ENCODE data around the gene CLEC18B.
"Not testable (repeated sequence)": the region's sequence is repeated elsewhere in the genome, so short reads cannot be mapped to it uniquely, and the experiment has no call there.

CLEC18B gene

DNA sequence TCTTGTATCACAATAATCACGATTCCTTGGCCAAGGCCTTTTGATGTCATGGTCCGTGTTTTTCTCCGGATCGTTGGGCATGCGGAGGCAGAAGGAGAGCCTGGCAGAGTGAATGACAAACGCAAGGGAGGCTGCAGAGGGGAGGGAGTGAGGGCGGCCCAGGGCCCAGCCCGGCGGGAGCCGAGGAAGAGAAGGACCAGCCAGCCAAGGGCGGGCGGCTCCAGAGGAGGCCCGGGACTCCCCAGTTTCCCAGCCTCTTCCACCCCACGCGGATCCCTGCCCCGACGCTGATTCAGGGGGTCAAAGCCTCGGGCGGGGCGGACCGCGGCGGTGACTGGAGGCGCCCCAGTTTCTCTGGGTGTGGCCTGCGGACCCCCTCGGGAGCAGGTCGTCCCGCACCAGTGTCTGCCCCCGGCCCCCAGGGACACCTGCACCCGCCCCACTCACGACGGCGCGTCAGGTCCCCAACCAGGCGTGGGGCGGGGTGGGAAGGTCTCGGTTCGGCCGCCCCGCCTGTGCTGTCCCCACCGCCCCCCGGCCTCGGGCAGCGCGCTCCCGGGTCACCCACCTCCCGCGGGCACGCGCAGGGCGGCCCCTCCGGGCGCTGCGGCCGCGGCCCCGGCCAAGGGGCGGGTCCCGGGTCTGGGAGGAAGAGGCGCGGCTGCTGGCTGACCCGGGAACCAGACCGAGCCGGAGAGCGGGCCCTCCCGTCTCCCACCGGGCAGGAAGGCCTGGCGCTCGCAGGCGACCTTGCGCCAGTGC is 14.5 kb downstream of the CLEC18B start:
- not testable (repeated sequence) for DNase-seq

DNA sequence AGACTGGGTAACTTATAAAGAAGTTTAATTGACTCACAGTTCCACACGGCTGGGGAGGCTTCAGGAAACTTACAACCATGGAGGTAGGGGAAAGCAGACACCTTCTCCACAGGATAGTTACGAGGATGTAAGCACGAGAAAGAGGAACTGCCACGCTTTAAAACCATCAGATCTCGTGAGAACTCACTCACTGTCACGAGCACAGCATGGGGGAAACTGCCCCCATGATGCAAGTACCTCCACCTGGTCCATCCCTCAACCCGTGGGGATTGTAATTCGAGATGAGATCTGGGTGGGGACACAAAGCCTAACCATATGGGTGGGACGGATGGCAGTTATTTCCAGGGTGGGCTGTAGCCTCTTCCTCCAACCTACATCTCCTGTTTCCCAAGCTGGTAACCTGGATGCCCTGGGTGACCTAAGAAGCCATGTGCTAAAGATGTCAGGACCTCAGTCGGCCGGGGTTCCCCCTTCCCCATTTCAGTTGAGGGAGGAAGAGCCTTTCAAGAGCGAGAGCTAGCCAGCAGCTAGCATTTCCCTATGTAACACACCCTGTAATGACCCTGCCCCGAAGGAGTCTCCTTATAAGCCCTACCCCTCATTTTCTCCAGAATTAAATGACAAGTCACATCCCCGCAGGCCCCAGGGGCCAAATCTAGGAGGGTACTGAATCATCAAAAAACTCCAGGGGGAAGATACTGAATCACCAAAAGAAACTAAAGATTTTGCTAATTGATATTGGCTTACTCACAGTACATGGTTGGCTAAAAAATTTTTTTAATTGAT is 16.9 kb downstream of the CLEC18B start:
- not testable (repeated sequence) for DNase-seq

DNA sequence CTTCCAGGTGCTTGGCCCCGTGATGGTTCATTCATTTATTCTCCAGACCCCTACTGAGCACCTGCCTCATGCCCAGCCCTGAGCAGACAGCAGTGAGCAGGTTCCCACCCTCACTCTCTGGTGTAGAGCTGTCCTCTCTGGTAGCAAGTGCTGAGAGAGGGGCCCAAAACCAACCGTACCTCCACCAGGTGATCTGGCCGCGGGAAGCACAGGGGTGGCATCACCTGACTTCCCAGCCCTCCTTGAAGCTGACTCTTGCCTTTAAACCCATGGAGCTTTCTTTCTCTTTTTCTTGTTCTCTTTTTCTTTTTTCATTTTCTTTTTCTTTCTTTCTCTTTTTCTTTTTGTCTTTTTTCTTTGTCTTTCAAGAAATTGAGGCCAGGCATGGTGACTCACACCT is 21.0 kb downstream of the CLEC18B start:
- DNase-seq, result not testable (repeated sequence)

DNA sequence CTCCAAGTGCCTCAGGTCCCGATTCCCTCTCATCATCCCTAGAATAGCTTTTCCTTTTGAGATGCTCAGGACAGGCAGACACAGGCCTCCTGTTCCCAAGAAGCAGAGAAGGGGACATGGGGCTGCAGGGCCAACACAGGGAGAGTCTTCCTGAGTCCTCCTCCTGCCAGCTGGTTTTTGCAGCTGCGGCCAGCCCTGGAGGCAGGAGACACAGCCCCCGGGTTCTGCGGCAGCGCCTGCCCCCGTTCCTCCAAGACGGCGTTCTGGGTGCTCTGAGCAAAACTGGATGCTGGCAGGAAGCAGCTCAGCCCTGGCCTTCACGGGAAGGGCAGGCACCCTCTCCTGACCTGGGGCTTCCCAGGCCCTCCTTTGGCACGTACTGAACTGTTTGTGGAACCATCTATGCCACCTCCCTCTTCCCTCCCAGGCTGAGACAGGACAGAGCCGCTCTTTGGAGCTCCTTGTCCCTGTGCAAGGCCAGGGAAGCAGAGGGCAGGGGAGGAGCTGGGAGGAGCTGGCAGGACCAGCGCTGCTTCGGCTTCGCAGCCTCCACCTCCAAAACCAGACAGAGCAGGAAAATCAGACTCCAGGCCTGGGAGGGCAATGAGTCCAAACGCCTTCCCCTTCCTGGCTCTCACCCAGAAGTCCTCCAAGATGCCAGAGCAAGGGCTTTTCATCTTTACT is 22.9 kb downstream of the CLEC18B start:
- DNase-seq, result not testable (repeated sequence)

DNA sequence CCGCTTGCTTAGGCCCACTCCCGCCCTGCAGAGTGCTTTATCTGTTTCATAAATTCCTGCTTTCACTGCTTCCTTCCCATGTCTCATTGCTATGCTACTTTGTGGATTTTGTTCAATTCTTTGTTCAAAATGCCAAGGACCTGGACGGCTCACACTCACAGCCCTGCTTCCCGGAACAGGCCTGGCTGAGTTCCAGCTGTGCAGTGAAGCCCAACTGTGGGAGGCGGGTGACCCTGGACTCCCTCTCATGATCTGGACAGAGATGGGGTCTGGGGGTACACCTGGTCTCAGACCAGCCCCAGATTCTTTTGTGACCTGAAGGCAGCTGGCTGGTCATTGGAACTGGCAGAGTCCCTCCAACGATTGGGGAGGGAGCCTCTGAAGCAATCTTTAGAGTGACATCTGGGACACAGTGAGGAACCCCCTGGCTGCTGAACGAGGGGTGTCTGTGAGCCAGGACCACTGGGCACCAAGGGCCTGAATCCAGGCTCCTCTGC is 24.7 kb downstream of the CLEC18B start:
- not testable (repeated sequence) for DNase-seq

DNA sequence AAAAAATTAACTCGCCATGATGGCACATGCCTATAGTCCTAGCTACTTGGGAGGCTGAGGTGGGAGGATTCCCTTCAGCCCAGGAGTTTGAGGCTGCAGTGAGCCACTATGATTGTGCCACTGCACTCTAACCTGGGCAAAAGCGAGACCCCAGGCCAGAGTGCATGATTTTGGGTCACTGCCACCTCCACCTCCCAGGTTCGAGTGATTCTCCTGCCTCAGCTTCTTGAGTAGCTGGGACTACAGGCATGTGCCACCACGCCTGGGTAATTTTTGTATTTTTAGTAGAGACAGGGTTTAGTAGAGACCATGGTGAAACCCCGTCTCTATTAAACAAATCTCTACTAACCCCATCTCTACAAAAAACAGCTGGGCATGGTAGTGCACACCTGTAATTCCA is 26.7 kb downstream of the CLEC18B start:
- DNase-seq, result not testable (repeated sequence)

DNA sequence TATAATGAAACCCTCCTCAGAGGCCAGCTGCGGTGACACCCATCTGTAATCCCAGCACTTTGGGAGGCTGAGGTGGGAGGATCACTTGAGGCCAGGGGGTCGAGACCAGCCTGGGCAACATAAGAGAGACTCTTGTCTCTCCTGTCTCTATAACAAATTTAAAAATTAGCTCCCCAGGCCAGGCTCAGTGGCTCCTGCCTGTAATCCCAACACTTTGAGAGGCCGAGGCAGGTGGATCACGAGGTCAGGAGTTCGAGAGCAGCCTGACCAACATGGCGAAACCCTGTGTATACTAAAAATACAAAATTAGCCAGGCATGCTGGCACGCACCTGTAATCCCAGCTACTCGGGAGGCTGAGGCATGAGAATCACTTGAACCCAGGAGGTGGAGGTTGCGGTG is 27.1 kb downstream of the CLEC18B start:
- DNase-seq, result not testable (repeated sequence)

DNA sequence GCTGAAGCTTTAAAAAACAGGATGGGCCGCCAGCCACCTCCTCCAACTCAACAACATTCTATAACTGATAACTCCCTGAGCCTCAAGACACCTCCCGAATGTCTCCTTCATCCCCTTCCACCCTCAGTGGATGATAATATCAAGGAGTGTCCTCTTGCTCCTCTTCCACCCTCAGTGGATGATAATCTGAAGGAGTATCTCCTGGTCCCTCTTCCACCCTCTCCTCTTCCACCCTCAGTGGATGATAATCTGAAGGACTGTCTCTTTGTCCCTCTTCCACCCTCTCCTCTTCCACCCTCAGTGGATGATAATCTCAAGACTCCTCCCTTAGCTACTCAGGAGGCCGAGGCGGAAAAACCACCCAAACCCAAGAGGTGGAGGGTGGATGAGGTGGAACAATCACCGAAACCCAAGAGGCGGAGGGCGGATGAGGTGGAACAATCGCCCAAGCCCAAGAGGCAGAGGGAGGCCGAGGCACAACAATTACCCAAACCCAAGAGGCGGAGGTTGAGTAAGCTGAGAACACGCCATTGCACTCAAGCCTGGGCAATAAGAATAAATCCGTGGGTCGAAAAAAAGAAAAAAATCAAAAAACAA is 29.7 kb downstream of the CLEC18B start:
- not testable (repeated sequence) for DNase-seq

DNA sequence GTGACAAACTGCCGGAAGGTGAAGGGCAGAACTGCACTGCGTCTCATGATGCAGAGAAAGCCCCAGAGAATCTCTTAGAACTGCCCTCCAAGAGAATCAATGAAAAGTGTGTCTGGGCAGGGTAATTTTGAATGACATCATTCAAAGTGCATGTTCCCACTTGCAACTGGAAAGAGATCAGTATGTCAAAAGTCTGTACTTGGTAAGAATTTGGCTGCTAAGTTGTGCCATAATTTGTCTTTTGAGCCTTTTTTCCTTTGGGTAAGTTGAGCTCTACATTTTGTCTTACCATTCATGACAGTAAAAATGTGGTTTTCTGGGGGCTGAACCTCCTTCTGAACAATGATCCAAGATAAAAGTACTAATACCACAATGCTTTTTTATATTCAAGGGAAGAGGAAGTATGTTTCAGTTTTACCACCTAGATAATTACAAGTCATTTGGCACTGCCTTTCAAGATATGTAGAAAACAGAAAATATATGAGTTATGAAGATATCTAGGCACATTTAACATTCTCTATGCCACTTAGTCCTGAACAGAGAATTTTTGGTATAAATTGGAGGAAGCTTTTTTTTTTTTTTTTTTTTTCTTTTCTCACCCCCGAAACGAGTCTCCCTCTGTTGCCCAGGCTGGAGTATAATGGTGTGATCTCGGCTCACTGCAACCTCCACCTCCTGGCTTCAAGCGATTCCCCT is 38.8 kb downstream of the CLEC18B start:
- DNase-seq, result not testable (repeated sequence)

DNA sequence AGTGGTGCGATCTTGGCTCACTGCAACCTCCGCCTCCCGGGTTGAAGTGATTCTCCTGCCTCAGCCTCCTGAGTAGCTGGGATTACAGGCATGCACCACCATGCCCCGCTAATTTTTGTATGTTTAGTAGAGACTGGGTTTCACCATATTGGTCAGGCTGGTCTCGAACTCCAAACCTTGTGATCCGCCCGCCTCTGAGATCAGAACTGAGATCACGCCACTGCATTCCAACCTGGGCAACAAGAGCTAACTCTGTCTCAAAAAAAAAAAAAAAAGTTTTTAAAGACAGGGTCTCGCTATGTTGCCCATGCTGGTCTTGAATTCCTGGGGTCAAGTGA is 47.5 kb downstream of the CLEC18B start:
- DNase-seq, result not testable (repeated sequence)

DNA sequence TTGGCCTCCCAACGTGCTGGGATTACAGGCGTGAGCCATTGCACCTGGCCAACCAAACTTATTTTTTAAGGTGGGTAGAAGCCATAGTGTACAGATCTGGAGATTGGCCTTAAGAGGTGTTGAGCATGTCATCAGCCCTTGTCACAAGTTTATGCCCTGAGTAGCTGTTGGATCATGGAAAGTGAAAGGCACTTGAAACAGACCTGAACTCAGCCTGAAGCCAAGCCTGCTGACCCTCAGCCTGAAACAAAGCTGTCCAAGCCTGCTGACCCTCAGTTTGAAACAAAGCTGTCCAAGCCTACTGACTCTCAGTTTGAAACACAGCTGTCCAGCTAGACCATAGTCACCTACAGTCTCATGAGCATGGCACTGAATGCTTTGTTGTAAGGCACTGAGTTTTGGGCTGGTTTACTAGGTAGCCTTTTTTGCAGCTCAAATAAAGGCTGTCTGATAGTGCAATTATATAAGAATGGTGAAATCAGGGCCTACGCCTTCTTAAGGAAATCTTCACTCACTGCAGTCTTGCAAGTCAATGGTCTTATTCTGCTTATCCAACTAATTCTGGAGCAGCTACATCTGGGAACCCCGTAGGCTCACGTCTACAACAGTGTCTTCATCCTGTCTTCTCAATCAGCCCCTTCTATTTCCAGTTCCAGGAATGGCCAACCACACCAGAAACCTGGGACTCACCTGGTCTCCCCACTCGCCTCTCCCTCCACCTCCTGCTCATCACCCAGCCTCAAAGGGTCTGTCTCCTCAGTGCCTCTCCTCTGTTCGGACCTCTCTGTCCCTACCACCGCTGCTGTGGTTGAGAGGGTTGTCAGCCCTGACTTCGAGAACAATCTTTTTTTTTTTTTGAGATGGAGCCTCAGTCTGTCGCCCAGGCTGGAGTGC is 48.1 kb downstream of the CLEC18B start:
- no peak for DNase-seq

DNA sequence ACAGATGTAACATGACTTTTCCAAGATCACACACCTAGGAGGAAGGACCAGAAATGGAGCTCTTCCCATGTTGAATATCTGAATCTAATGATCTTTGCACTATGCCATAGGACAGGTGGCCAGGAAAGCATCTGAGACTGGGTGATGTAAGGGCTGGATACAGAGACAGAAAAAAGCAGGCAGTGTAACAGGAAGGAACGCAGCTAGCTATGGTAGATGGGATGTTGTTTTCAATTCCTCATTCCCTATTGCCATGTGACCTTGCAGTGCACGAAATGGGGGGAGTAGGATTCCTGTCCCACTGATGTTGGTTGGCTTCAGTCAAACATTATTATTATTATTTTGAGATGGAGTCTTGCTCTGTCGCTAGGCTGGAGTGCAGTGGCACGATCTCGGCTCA is 48.9 kb downstream of the CLEC18B start:
- DNase-seq, result no peak

DNA sequence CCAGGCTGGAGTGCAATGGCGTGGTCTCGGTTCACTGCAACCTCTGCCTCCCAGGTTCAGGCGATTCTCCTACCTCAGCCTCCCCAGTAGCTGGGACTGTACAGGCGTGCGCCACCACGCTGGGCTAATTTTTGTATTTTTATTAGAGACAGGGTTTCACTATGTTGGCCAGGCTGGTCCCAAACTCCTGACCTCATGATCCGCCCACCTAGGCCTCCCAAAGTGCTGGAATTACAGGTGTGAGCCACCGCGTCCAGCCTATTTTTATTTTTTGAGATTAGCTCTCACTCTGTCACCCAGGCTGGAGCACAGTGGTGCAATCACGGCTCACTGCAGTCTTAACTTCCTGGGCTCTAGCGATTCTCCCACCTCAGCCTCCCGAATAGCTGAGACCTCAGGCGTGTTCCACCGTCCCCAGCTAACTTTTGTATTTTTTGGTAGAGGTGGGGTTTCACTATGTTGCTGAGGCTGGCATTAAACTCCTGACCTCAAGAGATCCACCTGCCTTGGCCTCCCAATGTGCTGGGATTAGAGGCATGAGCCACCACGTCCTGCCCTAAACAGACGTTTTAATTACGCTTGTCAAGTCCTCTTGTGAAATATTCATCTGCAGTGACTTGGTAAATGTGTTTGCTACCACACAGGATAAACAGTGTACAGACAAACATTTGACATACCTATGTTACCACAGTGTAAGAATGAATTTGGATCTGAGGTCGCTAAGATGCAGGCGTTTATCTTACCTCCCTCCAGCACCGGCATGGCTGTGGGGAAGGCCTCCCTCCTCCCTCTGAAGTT is 50.7 kb downstream of the CLEC18B start:
- not testable (repeated sequence) for DNase-seq

DNA sequence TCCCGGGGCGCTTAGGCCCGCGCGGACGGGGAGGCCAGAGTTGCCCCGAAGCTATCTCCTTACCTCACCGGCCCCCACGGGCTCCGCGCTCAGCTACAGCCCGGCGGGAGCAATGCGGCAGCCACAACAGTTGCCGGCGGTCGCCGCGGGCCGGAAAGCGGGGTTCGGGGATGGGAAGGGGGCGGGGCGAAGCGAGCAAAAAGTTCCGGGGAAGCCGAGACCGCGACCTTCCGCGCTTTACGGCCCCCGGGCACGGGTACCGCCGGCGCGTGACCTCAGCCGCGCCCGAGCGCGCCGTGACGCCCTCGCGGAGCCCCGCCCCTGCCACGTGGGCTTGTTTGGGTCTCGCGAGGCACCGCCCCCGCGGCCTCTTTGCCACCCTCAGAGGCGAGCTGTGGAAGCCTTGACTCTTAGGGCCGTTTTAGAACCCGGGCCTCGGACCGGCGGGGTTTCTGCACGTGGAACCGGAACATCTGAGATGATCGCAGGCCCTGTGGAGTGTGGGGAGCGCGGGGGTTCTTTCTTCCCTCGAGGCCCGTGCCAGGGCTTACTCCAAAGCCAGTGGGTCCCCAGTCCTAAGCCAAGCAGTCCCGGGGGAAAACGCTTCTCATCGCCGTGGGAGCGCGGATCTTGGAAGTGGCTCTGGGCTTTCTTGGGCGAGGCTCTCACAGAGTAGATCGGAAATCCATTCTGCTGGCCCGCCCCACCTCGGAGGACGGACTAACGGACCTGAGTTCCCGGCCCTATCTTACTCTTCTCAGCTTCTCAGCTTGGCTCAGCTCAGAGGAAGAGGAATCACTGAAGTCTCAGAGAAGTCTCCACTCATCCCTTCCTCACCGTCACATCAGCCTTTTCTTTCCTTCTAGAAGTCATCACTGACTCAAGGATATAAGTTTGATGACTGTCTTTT is 53.0 kb downstream of the CLEC18B start:
- peak; percentile 76 to 94 for DNase-seq

DNA sequence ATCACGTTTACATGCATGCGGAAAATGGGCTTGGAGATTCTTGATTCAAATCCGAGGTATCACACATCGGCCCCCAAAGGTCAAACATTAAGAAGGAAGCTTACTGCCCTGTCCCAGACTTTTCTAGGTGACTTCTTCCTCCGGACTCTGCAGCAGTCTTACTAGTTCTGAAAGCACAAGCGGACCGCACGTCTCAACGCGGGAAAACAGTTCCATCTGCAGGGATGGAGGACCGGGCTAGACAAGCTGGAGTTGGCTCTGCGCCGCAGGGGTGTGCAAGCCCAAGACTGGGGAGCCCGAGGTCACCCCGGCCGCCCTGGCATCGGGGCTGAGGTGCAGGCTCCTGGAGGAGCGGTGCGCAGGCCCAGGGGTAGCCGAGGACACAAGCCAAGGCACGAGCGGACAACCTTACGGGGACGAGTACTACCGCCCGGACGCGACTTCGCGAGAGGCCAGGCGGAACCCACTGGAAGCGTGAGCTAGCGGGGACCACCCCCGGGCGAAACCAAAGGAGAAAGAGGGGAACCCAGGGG is 53.7 kb downstream of the CLEC18B start:
- DNase-seq, result not testable (repeated sequence)

DNA sequence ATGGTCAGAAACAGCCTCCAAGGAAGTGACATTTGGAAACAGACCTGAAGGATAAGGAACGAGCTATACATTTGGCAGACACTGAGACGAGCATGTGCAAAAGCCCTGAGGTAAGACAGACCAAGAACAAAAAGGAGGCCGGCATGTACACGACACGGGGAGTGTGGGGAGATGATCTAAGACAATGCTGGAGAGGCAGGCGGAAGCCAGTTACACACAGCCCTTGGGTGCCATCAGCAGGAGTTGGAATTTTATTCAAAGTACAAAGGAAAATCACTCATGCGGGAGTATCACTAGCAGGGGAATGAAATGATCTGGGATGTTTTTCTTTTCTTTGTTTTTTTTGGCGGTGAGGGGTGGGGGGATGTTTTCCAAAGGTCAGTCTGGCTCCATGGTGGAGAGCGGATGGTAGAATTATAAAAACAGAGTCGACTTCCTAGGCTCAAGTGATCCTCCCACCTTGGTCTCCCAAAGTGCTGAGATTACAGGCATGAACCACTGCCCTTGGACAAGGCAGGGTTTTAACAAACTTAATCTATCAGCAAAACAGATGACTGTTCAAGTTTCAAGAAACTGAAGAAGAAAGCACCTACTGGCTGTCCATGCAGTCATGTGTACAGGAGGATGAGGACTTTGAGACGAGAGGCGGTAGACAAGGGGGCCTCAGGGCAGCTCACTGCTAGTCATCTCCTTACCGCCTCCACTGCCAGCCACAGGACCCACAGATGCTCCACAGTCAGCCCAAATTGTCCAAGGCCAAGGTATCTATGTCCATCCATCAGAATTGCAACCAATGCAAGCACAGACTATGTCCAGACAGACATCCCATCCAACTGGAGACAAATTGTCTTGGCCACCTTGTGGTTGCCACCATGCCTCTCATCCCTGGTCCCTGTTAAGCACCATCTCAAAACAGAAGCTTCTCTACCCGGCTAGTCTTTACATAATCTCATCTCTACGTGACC is 59.4 kb downstream of the CLEC18B start:
- not testable (repeated sequence) for DNase-seq

All from NCI-H446 (cell line).